GM19324 (cell line): ENCODE measurements around the gene IL17C.
A peak's percentile ranks its signal among the peaks of the same experiment; 100 is the strongest.

Source experiments
- ATAC-seq: cut with Tn5 transposase; IDR thresholded peaks from one replicate; pipeline ENCODE4 v1.9.1; 2021; ENCODE audit warnings: mild to moderate bottlenecking, moderate library complexity; ENCODE audit not compliant: unreplicated experiment, low FRiP score

IL17C gene

GRCh38 chr16:88678224-88678979 lies 40.0 kb downstream of the IL17C start:
- ATAC-seq, result no peak

DNA sequence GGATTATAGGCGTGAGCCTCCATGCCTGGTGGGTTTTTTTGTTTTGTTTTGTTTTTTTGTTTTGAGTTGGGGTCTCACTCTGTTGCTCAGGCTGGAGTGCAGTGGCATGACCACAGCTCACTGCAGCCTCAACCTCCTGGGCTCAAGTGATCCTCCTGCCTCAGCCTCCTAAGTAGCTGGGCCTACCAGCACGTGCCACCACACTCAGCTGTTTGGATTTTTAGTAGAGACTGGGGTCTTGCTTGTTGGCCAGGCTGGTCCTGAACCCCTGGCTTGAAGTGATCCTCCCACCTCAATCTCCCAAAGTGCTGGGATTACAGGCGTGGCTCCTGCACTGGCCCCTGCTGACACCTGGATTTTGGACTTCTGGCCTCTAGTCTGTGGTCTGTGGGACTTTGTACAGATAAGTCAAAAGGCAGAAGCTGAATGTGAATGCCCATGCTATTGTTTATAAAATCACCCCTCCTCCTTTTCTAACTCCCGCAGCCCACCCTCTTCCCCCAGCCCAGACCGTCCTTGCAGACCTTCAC lies 42.2 kb downstream of the IL17C start:
- ATAC-seq, result no peak

- no peak for ATAC-seq
These were observed 42.8 kb downstream of the IL17C start for GRCh38 chr16:88681084-88681680.

DNA sequence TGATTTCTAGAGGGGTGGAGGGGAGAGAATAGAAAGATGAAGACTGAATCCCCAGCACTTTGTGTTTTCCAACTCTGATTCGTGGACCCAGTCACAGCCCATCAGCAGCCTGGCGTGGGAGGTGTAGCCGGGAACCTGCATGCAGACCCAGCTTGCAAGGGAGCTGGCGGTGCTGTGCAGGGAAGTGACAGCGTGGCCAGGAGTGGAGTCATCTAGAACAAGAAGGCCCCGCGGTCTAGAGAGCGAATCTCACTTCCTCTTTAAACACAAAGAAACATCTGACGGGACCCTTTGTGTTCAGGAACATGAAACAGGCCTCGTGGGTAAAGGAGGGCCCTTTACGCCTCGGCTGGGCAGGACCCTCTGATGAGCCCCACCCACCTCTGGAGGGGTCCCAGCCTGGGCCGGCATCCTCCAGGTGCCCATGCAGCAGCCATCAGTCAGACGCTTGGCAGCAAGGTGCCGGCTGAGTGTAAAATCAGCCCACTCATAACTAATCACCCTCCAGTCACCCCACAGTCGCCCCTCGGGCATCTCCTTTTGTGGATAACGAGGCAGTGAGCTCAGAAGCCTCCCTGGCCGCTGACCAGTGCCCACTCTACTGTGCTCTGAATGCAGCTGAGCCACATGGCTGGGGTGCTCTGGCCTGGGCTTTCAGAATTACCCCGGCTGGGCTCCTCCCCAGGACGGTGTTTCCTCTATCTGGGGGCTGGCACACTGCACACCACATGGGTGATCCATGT lies 43.5 kb downstream of the IL17C start:
- ATAC-seq, result peak; percentile 43

- no peak for ATAC-seq
These were observed 46.3 kb downstream of the IL17C start for GRCh38 chr16:88684569-88685155.

- no peak for ATAC-seq
These were observed 47.0 kb downstream of the IL17C start for GRCh38 chr16:88685156-88686061.

DNA sequence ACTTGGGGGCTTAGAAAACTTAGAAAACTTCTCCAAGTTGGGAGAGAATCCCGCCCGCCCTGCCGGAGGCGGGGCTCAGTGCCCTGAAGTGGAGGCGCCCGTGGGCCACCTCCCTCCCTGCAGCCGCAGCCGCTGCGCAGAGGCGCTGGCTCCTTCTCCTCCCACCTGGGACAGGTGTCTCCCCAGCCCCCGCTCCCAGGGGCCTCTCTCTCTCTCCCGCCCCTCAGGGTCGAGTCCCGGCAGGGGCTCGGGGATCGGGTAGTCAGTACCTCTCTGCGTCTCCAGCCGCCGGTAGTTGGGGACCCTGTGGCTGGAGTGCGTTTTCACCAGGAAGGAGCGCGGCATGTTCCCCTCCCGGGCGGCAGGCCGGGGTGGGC lies 47.7 kb downstream of the IL17C start:
- peak; percentile 14 for ATAC-seq

DNA sequence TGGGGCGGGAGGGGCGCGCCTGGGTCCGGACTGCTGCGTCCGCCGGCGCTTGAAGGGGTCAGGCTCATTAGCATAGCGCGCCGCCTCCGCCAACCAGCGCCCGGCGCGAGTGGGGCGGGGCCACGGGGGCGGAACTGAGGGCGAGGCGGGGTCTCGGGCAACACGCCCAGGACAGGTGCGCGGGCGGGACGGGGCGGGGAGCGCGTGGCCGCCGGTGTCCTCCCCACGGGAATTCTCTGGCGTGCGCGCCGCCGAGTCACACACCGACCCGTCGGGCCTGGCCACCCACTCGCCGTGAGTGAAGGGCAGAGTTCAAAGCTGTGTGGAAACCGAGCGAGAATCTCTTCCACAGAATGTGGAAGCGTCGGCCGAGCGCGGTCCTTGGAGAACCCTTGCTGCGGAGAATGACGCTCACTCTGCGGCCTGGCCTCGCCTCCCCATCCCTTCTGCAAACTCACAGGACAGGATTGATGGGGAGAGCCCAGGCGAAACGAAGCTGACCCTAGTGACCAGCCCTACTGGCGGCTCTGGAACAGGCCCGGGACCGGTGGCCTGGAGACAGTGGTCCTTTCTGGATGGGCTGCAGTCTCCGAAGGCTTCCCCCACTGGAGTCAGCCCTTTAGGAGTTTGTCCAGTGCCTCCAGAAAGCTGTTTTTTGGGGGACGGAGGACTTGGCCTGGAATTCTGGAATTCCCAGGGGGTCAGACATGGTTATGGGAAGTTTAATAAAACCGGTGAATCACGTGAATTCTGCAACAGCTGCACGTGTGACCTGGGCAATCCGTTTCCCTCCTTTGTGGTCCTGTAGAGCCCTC lies 48.3 kb downstream of the IL17C start, which contains the start of gene SNAI3:
TSS of gene SNAI3 (minus strand) at position 69 of the 815 bp plus-strand sequence. CDS start 101 bp downstream, outside the sequence.
- ATAC-seq, result peak; percentile 73

DNA sequence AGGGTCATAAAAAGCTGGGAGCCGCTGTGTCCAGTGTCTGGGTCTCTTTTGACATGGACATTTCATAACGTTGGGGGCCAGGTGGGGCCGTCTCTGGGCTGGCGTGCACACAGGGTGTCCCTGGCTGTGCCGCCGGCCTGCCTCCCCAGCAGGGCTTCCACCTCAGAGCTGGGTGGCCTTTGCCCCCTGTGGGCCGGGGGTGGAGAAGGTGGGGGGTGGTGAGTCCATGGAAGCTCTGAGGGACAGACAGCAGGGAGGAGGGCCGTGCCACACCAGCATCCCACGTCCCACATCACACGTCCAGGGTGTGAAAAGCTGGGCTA lies 48.8 kb downstream of the IL17C start:
- no peak for ATAC-seq

DNA sequence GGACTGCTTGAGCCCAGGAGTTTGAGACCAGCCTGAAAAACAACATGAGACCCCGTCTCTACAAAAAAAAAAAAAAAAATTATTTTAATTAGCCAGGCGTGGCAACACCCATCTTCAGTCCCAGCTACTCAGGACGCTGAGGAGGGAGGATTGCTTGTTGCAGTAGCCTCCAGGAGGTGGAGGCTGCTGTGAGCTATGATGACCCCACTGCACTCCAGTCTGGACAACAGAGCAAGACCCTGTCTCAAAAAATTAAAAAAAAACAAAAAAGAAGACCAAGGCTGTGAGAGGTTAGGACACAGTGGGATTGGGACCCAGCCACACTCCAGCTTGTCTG lies 49.3 kb downstream of the IL17C start:
- ATAC-seq, result no peak

- no peak for ATAC-seq
These were observed 49.8 kb downstream of the IL17C start for GRCh38 chr16:88688013-88688778.
